SK-N-SH (cell line): ENCODE measurements around the gene IGF2R. TPM values are rescaled to one million over a fixed set of nuclear protein-coding genes. Genes with fewer than 3 reads are reported as not detected.

Experiments used
- CTCF ChIA-PET: fragments of 300-600, 350-600 bp; formaldehyde crosslinking; extraction: SDS; loops from one replicate; lab custom pipeline; 2021; lab: Yijun Ruan, JAX
- POLR2A ChIA-PET: fragments of 350-600 bp; sonication (Branson Sonifier 250); formaldehyde crosslinking; extraction: SDS; loops from one replicate; lab custom pipeline; 2020; ENCODE audit warnings: antibody characterized with exemption, inconsistent platforms; lab: Yijun Ruan, JAX
- DNase-seq: peaks from one replicate; pipeline ENCODE4 v3.0.0; 2012
- H2AFZ ChIP-seq: fragments of 200-600 bp; sonication (generic); 2 replicates; pipeline ENCODE4 v1.8.1; 2016; ENCODE audit warnings: antibody characterized with exemption, mild to moderate bottlenecking, low read depth
- H3F3A ChIP-seq: fragments of 200-600 bp; sonication (generic); replicated peaks from 2 replicates; pipeline ENCODE3; 2016; ENCODE audit warnings: antibody characterized with exemption, mild to moderate bottlenecking; ENCODE audit not compliant: insufficient read depth
- H3K27ac ChIP-seq, 2 experiments: fragments of 200-500 bp in 1 of 2; fragments of 200-600 bp in 1 of 2; sonication (Bioruptor generic) in 1 of 2; sonication (generic), shearing (Covaris generic) in 1 of 2; 2 replicates each; pipeline versions ENCODE4 v1.5.1 to v1.6.1; 2014 to 2016; ENCODE audit warnings: low read depth in 2 of 2, inconsistent platforms in 1 of 2, low read length in 1 of 2, mild to moderate bottlenecking in 1 of 2, mixed read lengths in 1 of 2
- H3K27me3 ChIP-seq: fragments of 200-600 bp; sonication (generic), shearing (Covaris generic); 2 replicates; pipeline ENCODE4 v1.6.1; 2016; ENCODE audit warnings: mixed run types; ENCODE audit not compliant: insufficient read depth
- H3K36me3 ChIP-seq, 2 experiments: fragments of 200-500 bp in 1 of 2; fragments of 200-600 bp in 1 of 2; sonication (Bioruptor generic) in 1 of 2; sonication (generic) in 1 of 2; replicated peaks in 1 of 2; 2 replicates each; pipeline versions ENCODE3 to v1.5.1; 2014 to 2016; ENCODE audit warnings: low read length in 1 of 2, mild to moderate bottlenecking in 1 of 2; ENCODE audit not compliant: insufficient read depth in 2 of 2, control insufficient read depth in 1 of 2
- H3K4me1 ChIP-seq, 2 experiments: fragments of 200-500 bp in 1 of 2; fragments of 200-600 bp in 1 of 2; sonication (Bioruptor generic) in 1 of 2; sonication (generic), shearing (Covaris generic) in 1 of 2; 2 replicates each; pipeline versions ENCODE4 v1.5.1 to v1.6.1; 2014 to 2016; ENCODE audit warnings: low read depth in 1 of 2, low read length in 1 of 2, mixed run types in 1 of 2; ENCODE audit not compliant: insufficient read depth in 2 of 2, control insufficient read depth in 1 of 2
- H3K4me2 ChIP-seq: fragments of 200-600 bp; sonication (generic), shearing (Covaris generic); 2 replicates; pipeline ENCODE4 v1.6.1; 2017; ENCODE audit warnings: mixed run types
- H3K4me3 ChIP-seq, 2 experiments: fragments of 200-500 bp in 1 of 2; fragments of 200-600 bp in 1 of 2; sonication (Bioruptor generic) in 1 of 2; sonication (generic), shearing (Covaris generic) in 1 of 2; 2 replicates each; pipeline versions ENCODE4 v1.5.1 to v1.8.1; 2014 to 2016; ENCODE audit warnings: low read depth in 2 of 2, inconsistent platforms in 1 of 2, low read length in 1 of 2, mild to moderate bottlenecking in 1 of 2, mixed read lengths in 1 of 2, moderate library complexity in 1 of 2
- H3K79me2 ChIP-seq: fragments of 200-600 bp; sonication (generic); 2 replicates; pipeline ENCODE4 v1.8.1; 2017; ENCODE audit warnings: mild to moderate bottlenecking; ENCODE audit not compliant: insufficient read depth
- H3K9ac ChIP-seq: fragments of 200-600 bp; sonication (generic); 2 replicates; pipeline ENCODE4 v1.6.1; 2017; ENCODE audit warnings: mixed run types
- H3K9me2 ChIP-seq: fragments of 200-600 bp; sonication (generic); 2 replicates; pipeline ENCODE4 v1.6.1; 2017; ENCODE audit warnings: mixed run types
- H3K9me3 ChIP-seq: fragments of 200-600 bp; sonication (generic); 2 replicates; pipeline ENCODE4 v1.6.1; 2017; ENCODE audit warnings: mixed run types, mild to moderate bottlenecking, moderate library complexity
- H4K20me1 ChIP-seq: fragments of 200-600 bp; sonication (generic); 2 replicates; pipeline ENCODE4 v1.6.1; 2017; ENCODE audit warnings: mild to moderate bottlenecking, mixed run types; ENCODE audit not compliant: insufficient read depth
- GABPA ChIP-seq: IDR thresholded peaks from 2 replicates; pipeline ENCODE4 v1.4.0; 2012; ENCODE audit warnings: low read depth, mild to moderate bottlenecking
- NRF1 ChIP-seq: IDR thresholded peaks from 2 replicates; pipeline ENCODE4 v1.6.1; 2012; ENCODE audit warnings: low read depth, mild to moderate bottlenecking, low read length
- POLR2AphosphoS5 ChIP-seq: IDR thresholded peaks from 2 replicates; pipeline ENCODE4 v1.6.1; 2012; ENCODE audit warnings: low read depth, low read length
- RXRA ChIP-seq: IDR thresholded peaks from 2 replicates; pipeline ENCODE4 v1.4.0; 2012; ENCODE audit warnings: low read depth, mild to moderate bottlenecking, borderline replicate concordance
- SIN3A ChIP-seq: IDR thresholded peaks from 2 replicates; pipeline ENCODE4 v1.6.1; 2012; ENCODE audit warnings: low read depth, mild to moderate bottlenecking, low read length, moderate library complexity, borderline replicate concordance
- TEAD4 ChIP-seq: IDR thresholded peaks from 2 replicates; pipeline ENCODE4 v1.4.0; 2012; ENCODE audit warnings: mild to moderate bottlenecking, borderline replicate concordance; ENCODE audit not compliant: insufficient read depth
- WGBS: methylation state at CpG from one replicate; pipeline ENCODE4 v1.1.6; 2017; ENCODE audit warnings: low lambda C conversion rate; 5-methylcytosine and 5-hydroxymethylcytosine counted together
- polyA plus RNA-seq, 3 experiments: library from polyadenylated mRNA; depleted of rRNA; stranded (reverse); fragments of >200 nt; gene quantifications; 2 replicates each; pipeline ENCODE4 v1.2.3, GENCODE V29; 2012
- TF ChIP-seq, protein P1 (sequence below): fragments of 200-600 bp; sonication (generic); IDR thresholded peaks from 2 replicates; pipeline ENCODE4 v1.6.1; 2017; ENCODE audit warnings: antibody characterized with exemption, mild to moderate bottlenecking, moderate library complexity
- TF ChIP-seq, protein P2 (sequence below): fragments of 150-350 bp; IDR thresholded peaks from 2 replicates; pipeline ENCODE4 v1.6.1; 2017; ENCODE audit warnings: antibody characterized with exemption, low read length, low read depth, borderline replicate concordance
- TF ChIP-seq, protein P3 (sequence below): IDR thresholded peaks from 2 replicates; pipeline ENCODE4 v1.4.0; 2012; ENCODE audit warnings: low read depth
- TF ChIP-seq, protein P4 (sequence below): IDR thresholded peaks from 2 replicates; pipeline ENCODE4 v1.4.0; 2012; ENCODE audit warnings: low read depth, borderline replicate concordance

Gene IGF2R, protein sequence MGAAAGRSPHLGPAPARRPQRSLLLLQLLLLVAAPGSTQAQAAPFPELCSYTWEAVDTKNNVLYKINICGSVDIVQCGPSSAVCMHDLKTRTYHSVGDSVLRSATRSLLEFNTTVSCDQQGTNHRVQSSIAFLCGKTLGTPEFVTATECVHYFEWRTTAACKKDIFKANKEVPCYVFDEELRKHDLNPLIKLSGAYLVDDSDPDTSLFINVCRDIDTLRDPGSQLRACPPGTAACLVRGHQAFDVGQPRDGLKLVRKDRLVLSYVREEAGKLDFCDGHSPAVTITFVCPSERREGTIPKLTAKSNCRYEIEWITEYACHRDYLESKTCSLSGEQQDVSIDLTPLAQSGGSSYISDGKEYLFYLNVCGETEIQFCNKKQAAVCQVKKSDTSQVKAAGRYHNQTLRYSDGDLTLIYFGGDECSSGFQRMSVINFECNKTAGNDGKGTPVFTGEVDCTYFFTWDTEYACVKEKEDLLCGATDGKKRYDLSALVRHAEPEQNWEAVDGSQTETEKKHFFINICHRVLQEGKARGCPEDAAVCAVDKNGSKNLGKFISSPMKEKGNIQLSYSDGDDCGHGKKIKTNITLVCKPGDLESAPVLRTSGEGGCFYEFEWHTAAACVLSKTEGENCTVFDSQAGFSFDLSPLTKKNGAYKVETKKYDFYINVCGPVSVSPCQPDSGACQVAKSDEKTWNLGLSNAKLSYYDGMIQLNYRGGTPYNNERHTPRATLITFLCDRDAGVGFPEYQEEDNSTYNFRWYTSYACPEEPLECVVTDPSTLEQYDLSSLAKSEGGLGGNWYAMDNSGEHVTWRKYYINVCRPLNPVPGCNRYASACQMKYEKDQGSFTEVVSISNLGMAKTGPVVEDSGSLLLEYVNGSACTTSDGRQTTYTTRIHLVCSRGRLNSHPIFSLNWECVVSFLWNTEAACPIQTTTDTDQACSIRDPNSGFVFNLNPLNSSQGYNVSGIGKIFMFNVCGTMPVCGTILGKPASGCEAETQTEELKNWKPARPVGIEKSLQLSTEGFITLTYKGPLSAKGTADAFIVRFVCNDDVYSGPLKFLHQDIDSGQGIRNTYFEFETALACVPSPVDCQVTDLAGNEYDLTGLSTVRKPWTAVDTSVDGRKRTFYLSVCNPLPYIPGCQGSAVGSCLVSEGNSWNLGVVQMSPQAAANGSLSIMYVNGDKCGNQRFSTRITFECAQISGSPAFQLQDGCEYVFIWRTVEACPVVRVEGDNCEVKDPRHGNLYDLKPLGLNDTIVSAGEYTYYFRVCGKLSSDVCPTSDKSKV (N-terminal part only)
- polyA plus RNA-seq (2012; rRNA removed) = 25.7 and 45.0 TPM in 2 replicates
- polyA plus RNA-seq (2012; cell fraction: cytosol; rRNA removed) = 34.7 and 43.1 TPM in 2 replicates
- 52.3 and 71.0 TPM in 2 replicates for polyA plus RNA-seq (2012; cell fraction: nucleus; rRNA removed)

DNA sequence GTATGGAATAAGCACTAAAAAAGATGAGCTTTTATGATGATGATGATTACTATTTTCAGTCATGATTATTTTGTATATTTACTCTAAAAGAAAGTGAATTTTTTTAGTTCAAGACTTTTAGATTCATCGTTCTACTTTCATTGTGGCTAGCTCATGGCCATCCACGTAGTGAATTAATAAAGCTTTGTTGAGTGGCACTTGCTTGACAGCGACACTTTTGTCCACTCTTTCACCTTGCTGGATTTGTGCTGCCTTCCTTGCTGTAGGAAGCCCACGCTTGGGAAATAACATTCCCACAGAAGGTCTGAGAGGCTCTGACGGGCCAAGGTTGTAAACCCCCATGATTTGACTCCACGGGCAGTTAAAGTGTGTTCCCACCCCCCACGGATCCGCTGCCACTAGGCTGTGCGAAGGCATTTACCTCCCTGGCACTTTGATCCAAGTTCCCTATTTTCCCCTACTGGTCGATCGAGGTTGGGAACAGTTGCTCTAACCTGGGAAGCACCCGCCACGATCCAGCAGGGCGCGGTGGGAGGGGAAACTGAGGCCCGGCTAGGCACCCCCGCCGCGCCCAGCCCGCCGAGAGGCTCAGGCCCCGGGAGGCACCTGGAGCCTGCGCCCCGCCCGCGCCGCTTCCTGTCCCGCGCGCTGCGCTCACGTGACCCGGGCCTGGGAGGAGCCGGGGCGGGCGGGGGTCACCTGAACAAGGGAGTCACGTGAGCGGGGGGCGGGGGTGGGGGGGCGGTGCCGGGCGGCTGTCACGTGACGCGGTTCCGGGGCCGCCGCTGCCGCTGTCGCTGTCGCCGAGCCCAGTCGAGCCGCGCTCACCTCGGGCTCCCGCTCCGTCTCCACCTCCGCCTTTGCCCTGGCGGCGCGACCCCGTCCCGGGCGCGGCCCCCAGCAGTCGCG, at the start of gene IGF2R:
Gene IGF2R, plus strand, starts transcription at position 788 of the 909 bp plus-strand sequence. CDS start 165 bp downstream, outside the sequence.
- Histone ChIP-seq H3K9me3 (no peaks in the 10 kb centered on the region), H3K4me3 (peak within 1 kb of the TSS; percentile 93 to 97), H3K27ac (peak within 1 kb of the TSS; percentile 68 to 76), H3K9ac (peak within 1 kb of the TSS; percentile 86), H3K36me3 (no peaks in the 10 kb centered on the region), H3F3A (peaks cover under 1% of the 10 kb centered on the region), H3K4me2 (peak within 1 kb of the TSS; percentile 88), H2AFZ (peak within 1 kb of the TSS; percentile 97), H3K9me2 (no peaks in the 10 kb centered on the region), H4K20me1 (peaks cover 22% of the 10 kb centered on the region), H3K27me3 (no peaks in the 10 kb centered on the region; the same call in 1 of the 2 replicates), H3K4me1 (peaks cover 10 to 17% of the 10 kb centered on the region in 2 experiments; a peak in 3 of 4 replicates), H3K79me2 (peaks cover 42% of the 10 kb centered on the region)
- ChIA-PET POLR2A (interaction anchor here (1.0 kb wide), 1 partner anchor 242 kb away, joined by 4 read pairs; the partner anchor contains the start of gene WTAP), CTCF (interaction anchor here (1.8 kb wide), 1 partner anchor 10 kb away, joined by 5 read pairs; no protein-coding TSS in a partner anchor)
- WGBS = 6% methylated on average over 20 of the region's 68 CpGs
- 0 out of 2 replicates have a peak, but pooled peaks have one; percentile 6 for TF ChIP-seq TEAD4
- TF ChIP-seq GABPA = peak; percentile 27; the same call in 1 of the 2 replicates
- no peak for TF ChIP-seq RXRA
- TF ChIP-seq, protein P1, sequence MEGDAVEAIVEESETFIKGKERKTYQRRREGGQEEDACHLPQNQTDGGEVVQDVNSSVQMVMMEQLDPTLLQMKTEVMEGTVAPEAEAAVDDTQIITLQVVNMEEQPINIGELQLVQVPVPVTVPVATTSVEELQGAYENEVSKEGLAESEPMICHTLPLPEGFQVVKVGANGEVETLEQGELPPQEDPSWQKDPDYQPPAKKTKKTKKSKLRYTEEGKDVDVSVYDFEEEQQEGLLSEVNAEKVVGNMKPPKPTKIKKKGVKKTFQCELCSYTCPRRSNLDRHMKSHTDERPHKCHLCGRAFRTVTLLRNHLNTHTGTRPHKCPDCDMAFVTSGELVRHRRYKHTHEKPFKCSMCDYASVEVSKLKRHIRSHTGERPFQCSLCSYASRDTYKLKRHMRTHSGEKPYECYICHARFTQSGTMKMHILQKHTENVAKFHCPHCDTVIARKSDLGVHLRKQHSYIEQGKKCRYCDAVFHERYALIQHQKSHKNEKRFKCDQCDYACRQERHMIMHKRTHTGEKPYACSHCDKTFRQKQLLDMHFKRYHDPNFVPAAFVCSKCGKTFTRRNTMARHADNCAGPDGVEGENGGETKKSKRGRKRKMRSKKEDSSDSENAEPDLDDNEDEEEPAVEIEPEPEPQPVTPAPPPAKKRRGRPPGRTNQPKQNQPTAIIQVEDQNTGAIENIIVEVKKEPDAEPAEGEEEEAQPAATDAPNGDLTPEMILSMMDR = peak; percentile 39
- TF ChIP-seq, protein P2, sequence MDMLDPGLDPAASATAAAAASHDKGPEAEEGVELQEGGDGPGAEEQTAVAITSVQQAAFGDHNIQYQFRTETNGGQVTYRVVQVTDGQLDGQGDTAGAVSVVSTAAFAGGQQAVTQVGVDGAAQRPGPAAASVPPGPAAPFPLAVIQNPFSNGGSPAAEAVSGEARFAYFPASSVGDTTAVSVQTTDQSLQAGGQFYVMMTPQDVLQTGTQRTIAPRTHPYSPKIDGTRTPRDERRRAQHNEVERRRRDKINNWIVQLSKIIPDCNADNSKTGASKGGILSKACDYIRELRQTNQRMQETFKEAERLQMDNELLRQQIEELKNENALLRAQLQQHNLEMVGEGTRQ = peak; percentile 85
- TF ChIP-seq, protein P3, sequence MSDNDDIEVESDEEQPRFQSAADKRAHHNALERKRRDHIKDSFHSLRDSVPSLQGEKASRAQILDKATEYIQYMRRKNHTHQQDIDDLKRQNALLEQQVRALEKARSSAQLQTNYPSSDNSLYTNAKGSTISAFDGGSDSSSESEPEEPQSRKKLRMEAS = peak; percentile 40; the same call in 1 of the 2 replicates
- TF ChIP-seq NRF1 = no peak
- TF ChIP-seq POLR2AphosphoS5 = peak; percentile 66; the same call in 1 of the 2 replicates
- TF ChIP-seq SIN3A = no peak; the same call in 1 of the 2 replicates
- TF ChIP-seq, protein P4, sequence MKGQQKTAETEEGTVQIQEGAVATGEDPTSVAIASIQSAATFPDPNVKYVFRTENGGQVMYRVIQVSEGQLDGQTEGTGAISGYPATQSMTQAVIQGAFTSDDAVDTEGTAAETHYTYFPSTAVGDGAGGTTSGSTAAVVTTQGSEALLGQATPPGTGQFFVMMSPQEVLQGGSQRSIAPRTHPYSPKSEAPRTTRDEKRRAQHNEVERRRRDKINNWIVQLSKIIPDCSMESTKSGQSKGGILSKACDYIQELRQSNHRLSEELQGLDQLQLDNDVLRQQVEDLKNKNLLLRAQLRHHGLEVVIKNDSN = peak; percentile 95
- peak; percentile 100 for DNase-seq
